NB4 (cell line): ENCODE results near the gene CHRDL2.

Source experiments
- DNase-seq: peaks from one replicate; pipeline ENCODE4 v3.0.0; 2010; ENCODE audit warnings: low read depth
- H3K4me3 ChIP-seq: one replicate; pipeline ENCODE4 v1.5.1; 2011; ENCODE audit warnings: mild to moderate bottlenecking, low read depth, low read length, moderate library complexity
- CTCF ChIP-seq: IDR thresholded peaks from one replicate; pipeline ENCODE4 v1.5.1; 2012; ENCODE audit warnings: low read depth, low read length
- MAX ChIP-seq: IDR thresholded peaks from 2 replicates; pipeline ENCODE4 v1.6.1; 2011; ENCODE audit warnings: low read depth, low read length
- MYC ChIP-seq: IDR thresholded peaks from 2 replicates; pipeline ENCODE4 v1.6.1; 2011; ENCODE audit warnings: low read depth, low read length
- POLR2A ChIP-seq: IDR thresholded peaks from 2 replicates; pipeline ENCODE4 v1.6.1; 2011; ENCODE audit warnings: mild to moderate bottlenecking; ENCODE audit not compliant: insufficient read length; ENCODE audit errors: extremely low read depth

CHRDL2 gene

GRCh38 chr11:74689666-74690065 is 41.6 kb downstream of the CHRDL2 start:
- DNase-seq: no peak
- TF ChIP-seq MAX (no peak), CTCF (no peak), POLR2A (no peak), MYC (no peak)
- no peak overlapping the region for H3K4me3 ChIP-seq

- no peak overlapping the region for H3K4me3 ChIP-seq
- peak; percentile 42 for DNase-seq
- TF ChIP-seq POLR2A (no peak), MAX (no peak), MYC (no peak), CTCF (no peak)
Measured at GRCh38 chr11:74687237-74688023, 43.8 kb downstream of the CHRDL2 start.

- no peak for TF ChIP-seq POLR2A
- no peak for TF ChIP-seq MAX
- no peak for TF ChIP-seq MYC
- TF ChIP-seq CTCF: no peak
- no peak overlapping the region for H3K4me3 ChIP-seq
- DNase-seq: no peak
Measured at GRCh38 chr11:74686792-74687191, 44.4 kb downstream of the CHRDL2 start.

GRCh38 chr11:74685905-74686304 is 45.3 kb downstream of the CHRDL2 start:
- H3K4me3 ChIP-seq: no peak overlapping the region
- DNase-seq: no peak
- TF ChIP-seq POLR2A (no peak), MAX (no peak), CTCF (no peak), MYC (no peak)

- no peak for DNase-seq
- TF ChIP-seq CTCF (no peak), MYC (no peak), POLR2A (no peak), MAX (no peak)
- no peak overlapping the region for H3K4me3 ChIP-seq
Measured at GRCh38 chr11:74685338-74685737, 45.9 kb downstream of the CHRDL2 start.

- H3K4me3 ChIP-seq: no peak overlapping the region
- no peak for DNase-seq
- TF ChIP-seq POLR2A (no peak), CTCF (no peak), MAX (no peak), MYC (no peak)
Measured at GRCh38 chr11:74684661-74685060, 46.6 kb downstream of the CHRDL2 start.
